Stimulated activated CD4-positive, alpha-beta T cell treated with anti-CD3 and anti-CD28 coated beads, Interleukin-1b, Interleukin-23, amount 100 ng/mL, for 48 hours (primary cell): Measurements from ENCODE around the gene KCNJ1.

Experiments
- DNase-seq: peaks from one replicate; pipeline ENCODE4 v3.0.0-alpha.2; 2020

The KCNJ1 gene

DNA sequence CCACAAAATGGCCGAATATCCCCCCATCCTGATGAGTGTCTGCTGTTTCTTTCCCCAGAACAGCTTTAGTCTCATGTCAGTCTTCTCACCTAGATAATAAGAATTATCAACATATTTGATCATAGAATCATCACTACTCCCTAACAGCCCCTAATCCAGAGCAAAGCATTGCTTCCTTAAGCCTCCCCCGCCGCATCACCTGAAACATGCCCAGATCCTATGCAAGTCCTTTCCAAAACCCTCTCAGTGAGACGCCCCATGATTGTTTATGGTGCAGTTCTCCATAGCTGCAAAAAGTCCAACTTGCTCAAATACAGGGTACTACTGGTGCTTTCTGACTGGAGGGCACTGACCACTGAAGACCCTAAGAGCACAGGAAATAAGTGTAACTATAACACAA lies 20.1 kb downstream of the KCNJ1 start:
- no peak for DNase-seq

DNA sequence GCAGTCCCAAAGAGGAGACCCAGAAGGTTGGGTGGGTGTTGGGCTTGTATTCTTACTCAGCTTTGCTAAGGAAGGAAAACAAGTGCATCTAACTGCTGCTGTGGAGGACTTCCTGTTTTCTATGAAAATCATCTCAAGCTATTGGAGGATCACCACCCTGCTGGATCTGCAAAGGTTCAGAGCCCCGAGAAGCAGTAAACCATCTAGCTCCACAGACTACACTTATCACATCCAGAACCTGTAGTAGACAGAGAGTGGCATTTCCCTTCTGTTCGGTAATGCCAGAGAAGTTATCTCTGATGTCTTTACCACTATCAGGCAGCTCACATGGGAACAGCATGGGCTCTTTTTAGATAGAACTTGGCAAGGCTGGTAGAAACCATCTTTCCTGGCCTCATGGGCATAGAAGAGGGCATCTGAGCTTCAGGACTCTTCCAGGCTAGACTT lies 21.7 kb downstream of the KCNJ1 start:
- DNase-seq: no peak

DNA sequence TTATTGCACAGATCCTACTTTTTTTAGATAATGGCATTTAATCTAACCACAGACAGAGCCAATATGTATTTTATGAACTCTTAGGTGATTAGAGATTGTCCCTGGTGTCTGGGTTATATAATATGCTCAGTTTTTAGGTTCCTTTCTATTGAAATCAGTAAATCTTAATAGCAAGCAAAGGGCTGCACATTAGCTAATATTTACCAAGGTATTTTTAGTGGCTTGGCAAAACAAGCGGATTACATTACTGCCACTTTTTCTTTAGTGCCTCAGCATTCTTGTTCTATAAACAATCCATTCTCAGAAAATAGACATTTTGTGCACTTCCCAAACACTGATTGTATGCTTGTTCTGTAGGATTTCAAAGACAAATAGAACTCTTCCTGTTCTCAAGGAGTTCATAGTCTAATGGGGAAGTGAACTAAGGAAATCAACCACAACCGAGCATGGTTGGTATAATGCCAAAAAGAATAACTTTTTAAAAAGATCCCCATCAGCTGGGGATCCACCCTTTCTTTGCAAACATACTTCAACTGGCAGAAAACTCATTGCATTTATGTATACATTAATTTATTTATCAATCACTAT lies 23.8 kb downstream of the KCNJ1 start:
- DNase-seq: no peak

DNA sequence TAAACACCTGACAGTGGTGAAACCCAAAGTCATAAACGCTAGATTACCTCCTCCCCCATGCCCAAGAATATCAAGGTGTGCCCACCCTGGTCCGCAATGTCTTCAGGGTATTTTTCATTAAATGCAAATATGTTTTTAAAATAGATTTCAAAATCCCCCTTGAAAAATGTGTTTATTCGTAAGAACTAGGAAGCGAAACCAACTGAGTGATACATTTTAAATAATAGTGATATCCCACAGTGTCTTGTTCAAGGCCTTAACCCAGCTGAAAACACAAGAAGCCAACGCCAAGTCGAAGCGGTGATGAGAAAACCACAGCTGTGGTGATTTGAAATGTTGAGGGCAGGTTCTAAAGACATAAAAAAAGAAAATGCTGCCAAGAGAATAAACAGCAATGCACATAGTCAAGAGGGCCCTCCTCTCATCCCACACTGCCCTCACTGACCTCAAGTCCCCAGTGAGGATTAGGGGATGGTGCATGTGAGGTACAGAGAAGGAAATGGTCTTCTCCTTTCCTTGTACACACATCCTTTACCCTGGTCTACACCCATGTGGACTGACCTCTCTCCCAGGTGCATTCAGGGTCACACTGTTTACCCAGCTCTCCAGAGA lies 25.5 kb downstream of the KCNJ1 start:
- no peak for DNase-seq

DNA sequence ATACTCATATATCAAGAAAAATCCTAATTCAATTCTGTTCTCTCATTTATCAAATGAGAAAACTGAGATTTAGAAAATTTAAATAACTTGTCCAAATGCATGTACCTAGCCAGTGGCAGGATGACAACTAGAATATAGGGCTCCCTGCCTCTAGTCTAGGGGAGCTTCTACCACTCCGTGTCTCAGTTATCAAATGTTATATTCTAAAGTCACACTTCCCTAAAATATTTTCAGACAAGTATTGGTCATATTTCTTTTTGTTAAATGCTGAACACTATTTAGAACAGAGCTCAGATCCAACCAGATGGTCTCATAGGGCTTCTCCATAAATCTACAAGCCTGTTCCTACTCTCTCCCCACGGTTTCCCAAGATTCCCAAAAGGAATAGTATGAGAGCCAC lies 26.3 kb downstream of the KCNJ1 start:
- DNase-seq: no peak

DNA sequence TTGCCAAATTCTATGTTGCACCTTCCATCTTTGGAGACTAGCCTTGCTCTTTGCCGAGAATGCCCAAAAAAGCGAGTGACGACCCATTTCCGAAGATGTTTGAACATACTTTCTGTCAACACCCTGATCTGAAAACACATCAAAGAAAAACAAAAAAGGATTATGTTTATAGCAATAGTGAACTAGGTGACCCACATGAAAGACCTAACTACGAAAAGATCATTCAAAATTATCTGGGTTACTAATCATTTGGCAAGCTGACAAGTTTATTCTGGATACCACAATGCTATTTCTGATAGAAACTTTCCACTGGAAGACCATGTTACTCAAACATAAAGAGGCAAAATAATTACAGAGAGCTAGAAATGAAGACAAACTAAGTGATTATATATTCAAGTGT lies 27.0 kb downstream of the KCNJ1 start:
- DNase-seq: no peak

DNA sequence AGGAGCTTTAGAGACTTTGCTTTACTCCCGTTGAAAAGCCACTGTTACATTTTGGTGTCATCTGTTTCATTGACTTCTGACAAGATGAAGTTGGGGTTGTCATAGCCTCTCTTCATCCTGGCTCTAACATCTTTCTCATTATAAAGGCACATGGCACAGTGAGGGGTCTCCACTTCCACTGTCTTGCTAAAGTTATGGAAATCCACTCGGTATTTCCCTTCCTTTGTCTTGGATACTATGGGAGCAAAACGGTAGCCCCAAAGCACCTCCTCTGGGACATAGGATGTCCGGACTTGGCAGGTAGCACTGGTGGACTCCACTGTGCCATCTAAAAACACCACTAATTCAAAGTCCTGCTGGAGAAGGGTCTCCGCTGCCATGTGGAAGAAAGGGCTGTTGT lies 28.0 kb downstream of the KCNJ1 start:
- DNase-seq: no peak

DNA sequence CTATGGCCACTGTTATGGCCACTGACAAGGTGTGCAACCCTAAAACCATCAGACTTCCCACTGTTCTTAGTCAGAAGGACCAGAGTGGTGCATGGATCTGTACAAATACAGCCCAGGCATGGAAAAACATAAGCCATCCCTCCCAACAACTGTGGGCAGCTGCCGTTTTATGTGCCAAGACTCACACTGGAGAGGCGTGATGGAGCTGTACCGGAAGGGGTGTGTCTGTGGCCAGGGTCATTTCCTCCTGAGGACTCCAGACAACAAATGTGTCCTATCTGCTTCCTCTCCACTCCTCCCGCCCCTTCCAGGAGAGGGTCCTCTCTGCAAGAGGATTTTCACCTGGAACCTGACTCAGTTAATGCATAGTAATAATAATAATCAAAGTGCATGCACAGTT lies 29.5 kb downstream of the KCNJ1 start:
- DNase-seq: no peak

DNA sequence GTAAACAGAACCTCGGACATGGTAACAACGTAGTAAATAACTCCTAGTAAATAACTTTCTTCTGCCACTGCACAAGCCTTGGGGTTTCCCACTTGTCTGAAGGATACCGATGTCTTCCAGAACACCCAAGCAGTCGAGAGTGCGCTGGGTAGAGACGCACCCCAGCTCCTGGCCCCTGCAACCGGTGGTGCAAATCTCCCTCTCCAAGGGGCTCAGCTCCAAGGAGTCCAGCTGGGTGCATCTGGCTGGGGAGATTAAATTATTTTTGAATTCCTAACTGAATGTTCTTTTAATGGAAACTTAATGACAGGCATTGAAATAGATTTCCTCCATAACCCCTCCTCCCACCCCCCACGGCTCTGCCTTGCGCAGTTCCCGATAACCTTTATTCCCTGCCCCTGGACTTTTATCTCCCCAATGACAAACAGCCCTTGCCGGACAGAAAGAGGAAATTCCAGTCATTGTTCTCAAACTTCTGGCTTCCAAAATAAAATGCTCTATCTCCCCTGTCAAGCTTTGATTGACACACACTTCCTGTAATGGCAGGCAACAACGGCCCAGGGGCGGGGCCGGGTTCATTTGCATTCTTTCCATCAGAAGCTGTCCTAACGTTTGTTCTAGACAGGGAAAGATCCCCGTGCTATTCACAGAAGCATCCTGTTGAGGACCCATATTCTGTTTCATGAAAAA lies 31.2 kb downstream of the KCNJ1 start:
- no peak for DNase-seq

DNA sequence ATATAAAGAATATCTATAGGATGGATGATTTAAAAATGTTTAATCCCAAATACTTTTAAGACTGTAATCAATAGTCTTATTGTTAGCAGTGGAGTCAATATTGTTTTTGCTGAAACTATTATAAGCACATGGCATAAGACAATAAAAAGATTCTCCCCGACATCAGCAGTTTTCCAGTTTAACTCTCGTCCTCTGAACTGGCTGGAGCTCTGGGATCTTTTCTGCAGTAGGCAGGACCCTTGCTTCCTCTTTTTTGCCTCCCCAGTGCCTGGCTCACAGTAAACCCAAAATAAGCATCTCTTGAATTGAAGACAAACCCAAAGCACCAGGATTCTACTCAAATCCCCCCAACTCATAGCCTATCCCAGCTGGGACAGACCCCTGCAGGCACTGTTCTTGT lies 32.9 kb downstream of the KCNJ1 start:
- no peak for DNase-seq

DNA sequence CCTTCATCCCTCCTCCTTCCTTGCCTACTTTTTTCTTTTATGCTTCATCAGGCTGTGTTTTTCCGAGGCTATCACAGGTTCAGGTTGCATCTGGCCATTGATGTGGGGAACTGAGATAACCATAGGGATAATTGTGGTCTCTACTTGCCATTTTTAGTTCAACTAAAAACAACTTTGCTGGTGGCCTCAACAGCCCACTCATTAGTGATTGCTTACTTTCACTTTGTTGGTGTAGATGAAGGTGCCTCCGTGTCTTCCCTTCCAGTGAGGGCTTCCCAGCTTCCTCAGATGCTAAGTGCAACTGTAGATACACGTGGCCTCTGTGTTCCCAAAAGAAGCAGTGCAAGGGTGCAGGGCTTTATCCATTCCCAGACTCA lies 35.0 kb downstream of the KCNJ1 start:
- no peak for DNase-seq

DNA sequence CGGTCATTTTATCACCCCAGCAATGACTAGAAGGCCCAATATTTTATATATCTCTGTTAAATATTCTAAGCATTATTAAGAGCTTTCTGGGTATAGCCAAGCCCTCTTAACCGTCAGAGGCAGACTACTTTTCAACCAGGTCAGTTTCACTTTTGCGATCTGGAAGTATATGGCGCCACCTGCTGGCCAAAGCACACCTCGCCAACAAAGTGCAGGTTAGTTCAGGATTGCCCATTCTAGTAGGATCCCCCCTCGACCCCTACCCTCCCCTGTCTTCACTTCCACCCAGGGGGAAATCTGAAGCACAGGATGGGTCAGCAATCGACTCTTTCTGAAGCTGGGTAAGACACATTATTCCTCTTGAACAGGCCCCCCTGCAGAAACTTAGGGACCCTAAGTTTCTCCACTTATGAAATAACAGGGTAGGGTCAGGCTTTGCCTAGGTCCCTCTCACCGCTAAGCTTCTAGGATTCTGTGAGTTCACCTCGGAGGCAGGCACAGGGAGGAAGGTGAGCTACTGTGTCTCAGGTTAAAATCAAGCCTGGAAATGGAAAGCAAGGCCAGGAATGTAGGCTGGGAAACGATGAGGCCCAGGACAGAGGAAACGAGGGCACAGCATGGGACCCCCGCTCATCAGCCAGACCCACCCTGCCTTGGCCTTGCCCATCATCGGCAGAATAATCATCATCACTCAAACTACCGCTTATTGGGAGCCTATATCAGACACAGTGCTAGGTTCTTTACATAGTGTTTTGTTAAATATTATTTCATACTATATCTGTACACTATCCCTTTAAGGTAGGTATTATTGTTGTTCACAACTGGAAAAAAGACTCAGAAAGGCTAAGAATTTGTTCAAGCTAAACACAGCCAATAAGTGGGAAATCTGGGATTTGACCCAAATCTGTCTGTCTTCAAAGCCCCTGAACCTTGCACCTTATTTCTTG lies 35.6 kb downstream of the KCNJ1 start:
- DNase-seq: peak; percentile 85

DNA sequence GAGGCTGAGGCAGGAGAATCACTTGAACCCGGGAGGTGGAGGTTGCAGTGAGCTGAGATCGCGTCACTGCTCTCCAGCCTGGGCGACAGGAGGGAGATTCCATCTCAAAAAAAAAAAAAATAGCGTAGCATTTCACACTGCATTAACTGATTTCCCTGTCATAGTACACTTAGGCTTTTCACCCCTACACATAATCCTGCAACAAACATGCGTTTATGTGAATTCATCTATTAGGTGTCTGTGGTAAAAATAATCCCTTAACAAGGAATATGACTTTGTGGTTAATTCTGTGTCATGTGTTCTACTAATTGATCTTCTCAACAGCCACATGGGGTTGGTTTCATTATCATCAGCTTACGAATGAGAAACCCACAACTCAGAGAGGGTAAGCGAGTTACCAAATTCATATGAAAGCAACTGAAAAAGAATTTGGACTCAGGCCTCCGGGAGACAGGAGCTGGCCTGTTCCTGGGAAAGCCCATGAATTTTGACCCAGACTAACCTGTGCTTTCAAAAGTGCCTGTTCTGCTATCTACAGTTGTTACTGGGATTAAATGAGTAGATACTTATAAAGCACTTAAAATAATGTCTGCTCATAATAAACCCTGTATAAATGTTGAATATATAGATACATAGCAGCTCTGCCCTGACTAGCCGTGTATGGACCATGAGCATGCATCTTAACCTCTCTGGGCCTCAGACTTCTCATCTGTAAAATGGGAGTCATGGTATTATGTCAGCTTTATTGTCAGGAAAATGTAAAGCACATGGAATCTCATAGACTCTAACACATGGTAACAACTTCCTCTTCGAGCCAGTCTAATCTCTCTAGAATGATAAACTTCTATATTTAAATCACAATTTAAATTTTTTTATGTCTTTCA lies 36.6 kb downstream of the KCNJ1 start:
- no peak for DNase-seq

DNA sequence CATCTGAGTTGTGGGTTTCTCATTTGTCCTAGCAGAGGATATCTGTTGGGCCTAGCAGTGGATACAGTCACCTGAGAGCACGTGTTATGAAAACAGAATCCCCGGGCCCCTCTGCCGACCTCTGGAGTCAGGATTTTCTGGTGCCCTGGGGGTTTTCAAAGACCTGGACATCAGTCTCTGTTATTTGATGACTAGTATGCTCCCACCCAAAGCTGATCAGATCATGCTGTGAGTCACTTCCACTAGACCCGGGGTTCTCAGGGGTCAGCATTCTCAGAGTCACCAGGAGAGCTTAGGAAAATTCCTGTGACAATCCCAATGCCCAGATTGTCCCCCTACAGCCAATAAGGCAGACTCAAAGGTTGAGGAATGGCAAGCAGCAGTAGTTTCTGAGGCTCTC lies 38.7 kb downstream of the KCNJ1 start:
- no peak for DNase-seq

DNA sequence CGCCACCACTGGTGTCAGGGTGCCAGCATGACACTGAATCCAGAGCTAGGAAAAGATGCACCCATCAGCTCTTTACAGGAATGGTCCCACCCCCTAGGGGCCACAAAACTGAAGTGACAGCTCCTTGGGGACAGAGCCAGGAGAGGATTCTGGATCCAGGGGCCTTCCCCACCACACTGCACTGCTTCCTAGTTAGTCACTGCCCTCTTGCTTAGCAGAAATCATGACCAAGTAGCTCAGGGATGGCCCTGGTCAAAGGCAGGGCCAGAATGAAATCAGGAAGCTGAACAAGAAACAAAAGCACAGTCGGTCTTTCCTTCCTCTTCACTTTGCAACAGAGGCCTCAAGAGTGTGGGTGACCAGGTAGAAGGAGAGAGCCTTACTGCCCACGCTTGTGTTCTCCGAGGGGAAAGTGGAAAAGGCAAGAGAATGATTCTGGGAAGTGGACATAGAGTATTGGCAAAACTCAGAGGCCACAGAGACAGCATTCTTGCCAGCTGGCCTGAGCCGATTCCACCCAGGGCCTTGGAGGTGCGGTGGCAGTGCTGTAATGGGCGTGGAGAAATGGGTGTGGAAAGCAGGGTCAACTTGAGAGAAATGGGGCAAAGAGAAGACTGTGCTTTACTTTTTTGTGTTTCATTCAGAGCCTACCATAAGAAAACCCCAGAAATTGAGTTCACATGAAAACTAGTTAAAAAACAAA lies 39.8 kb downstream of the KCNJ1 start:
- no peak for DNase-seq

DNA sequence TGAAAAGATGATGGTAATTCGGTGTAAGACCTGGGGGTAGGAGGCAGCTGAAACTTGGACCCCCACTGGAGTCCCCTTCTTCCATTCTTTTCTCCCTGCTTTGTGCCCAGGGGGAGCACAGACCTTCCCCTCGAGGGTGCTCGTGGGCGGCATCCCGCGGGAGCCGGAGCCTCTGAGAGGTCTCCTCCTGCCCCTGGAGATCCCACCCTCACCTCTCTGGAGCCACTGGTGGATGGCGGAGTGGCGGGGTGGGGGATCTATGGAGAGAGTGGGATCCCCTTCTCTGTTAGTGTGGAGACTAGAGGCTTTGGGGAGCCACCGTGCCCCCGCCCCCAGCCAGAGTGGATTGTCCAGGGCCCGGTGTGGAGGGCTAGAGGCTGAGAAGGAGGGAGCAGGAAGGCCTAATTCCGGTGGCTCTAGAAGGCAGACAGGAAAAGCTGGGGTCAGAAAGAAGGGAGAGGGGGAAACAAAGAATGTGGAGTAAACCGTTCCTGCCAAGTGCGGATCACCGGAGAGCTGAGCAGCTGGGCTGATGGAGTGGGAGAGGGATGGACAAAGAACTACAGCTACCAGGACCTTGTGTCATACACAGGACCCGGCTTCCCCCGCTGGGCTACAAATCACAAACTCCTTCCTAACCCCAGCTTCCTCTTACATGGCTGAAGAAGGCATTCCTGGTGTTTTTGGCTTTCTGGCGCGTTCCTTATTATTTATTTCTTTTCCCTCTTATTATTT lies 41.9 kb downstream of the KCNJ1 start:
- no peak for DNase-seq

DNA sequence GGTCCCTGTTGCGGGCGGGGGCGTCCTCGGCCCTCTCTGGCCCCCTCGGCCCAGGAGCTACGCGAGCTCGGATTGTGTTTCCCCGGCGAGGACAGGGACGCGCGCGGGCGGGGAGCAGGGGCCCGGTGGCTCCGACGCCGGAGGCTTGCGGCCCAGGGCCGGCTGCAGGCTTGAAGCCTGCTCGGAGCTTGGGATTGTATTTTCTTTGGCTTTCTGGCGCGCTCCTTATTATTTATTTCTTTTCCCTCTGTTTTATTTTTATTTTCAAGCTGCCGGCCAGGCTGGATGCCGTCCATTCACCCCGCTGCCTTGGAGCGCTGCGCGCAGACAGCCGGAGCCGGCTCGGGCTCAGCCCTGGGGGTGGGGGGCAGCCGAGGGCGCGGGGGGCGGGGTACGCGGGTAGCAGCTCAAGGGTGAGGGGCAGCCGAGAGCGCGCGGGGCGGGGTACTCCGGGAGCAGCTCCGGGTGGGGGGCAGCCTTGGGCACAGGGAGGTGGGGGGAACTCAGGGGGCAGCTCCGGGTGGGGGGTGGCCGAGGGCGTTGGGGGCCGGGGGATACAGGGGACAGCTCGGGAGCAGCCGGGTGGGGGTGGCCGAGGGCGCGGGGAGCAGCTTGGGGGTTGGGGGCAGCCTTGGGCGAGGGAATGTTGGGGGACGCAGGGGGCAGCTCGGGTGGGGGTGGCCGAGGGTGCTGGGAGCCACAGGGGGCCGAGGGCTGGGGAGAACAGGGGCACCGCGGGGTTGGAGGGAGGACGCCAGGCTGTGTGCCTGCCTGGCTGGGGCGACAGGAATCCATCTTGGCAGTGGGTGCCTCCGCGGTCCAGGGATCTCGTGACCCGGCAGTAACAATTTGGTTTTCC lies 42.7 kb downstream of the KCNJ1 start:
- DNase-seq: no peak

DNA sequence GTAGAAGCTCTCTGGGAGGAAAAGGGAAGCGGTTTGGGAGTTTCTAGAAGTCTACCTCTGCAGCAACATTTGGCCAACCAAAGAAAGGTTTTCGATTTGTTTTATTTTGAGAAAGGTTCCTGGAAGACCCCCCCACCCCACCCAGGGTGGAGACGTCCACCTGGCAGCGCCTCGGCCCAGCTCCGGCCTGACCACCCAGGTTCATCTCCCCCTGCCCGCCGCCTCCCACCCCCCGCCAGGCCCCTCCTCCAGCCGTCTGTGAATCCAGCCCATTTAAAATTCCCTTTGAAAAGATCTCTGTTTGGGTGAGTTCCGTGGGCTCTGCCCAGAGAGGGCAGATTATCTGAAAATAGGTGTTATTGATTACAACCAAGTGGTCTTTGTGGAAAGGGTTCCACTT lies 43.3 kb downstream of the KCNJ1 start:
- no peak for DNase-seq

DNA sequence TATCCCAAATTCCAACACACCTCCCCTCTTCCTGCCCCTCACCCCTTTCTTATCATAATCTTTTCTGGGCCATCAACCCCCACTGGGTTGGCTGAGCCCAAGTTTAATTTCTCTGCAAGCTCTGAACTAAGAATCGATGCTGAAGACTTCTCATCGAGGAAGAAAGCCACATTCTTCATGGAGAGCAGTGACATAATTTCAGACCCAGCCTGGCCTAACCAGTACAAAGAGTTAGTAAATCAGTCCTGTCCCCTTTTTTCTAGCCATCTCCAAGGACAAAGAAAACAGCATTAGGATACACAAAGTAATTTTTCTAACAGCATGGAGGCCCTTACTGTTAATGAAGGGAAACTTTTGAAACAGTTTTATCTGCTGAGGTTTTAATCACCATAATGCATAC lies 45.0 kb downstream of the KCNJ1 start:
- DNase-seq: no peak

DNA sequence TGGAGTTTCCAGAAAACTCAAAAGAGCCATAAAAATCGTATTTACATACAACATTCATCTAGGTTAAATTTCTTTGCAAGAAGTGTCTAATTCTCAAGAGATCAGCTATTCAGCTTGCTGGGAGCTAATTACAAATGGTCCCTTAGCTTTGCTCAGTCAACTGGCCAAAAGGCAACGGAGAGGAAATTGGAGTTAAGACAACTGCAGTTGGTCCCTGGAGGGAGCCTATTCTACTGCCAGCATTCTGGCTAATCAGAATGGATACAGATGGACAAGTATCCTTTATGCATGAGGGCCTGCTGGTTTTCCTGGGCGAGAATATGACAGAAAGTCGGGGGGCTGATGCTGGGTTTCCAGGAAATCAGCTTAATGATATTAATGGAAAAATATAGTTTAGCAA lies 45.5 kb downstream of the KCNJ1 start:
- no peak for DNase-seq
